Liver (tissue), 9 donors: ENCODE data around the gene LRRC71. TPM values are rescaled to one million over a fixed set of nuclear protein-coding genes. Genes with fewer than 3 reads are reported as not detected.

ENCODE experiments used
- DNase-seq: peaks from one replicate; pipeline ENCODE4 v3.0.0-alpha.2; 2017; ENCODE audit warnings: low spot score
- H3K27ac ChIP-seq, 2 donors: one replicate each; pipeline ENCODE4 v1.7.0; 2013; ENCODE audit warnings: inconsistent platforms in 2 of 2, low read length in 2 of 2, control low read depth in 1 of 2, low read depth in 1 of 2, mild to moderate bottlenecking in 1 of 2
- H3K27me3 ChIP-seq, 4 donors: one replicate each; pipeline versions ENCODE4 v1.6.1 to v1.7.0; 2013; ENCODE audit warnings: low read length in 3 of 4, inconsistent platforms in 1 of 4, mild to moderate bottlenecking in 1 of 4, moderate library complexity in 1 of 4; ENCODE audit not compliant: control insufficient read depth in 4 of 4, insufficient read depth in 4 of 4
- H3K36me3 ChIP-seq, 4 donors: one replicate each; pipeline versions ENCODE4 v1.6.1 to v1.7.0; 2013; ENCODE audit warnings: low read length in 3 of 4, mild to moderate bottlenecking in 3 of 4, low read depth in 1 of 4, moderate library complexity in 1 of 4; ENCODE audit not compliant: control insufficient read depth in 4 of 4, insufficient read depth in 3 of 4
- H3K4me1 ChIP-seq, 4 donors: one replicate each; pipeline versions ENCODE4 v1.6.1 to v1.7.0; 2013; ENCODE audit warnings: low read length in 3 of 4, mild to moderate bottlenecking in 3 of 4, moderate library complexity in 1 of 4; ENCODE audit not compliant: control insufficient read depth in 4 of 4, insufficient read depth in 4 of 4
- H3K4me3 ChIP-seq, 3 donors: one replicate each; pipeline versions ENCODE4 v1.6.1 to v1.7.0; 2013; ENCODE audit warnings: low read length in 3 of 3, control low read depth in 1 of 3, low read depth in 1 of 3, mild to moderate bottlenecking in 1 of 3
- H3K9ac ChIP-seq, 2 donors: one replicate each; pipeline ENCODE4 v1.7.0; 2013; ENCODE audit warnings: low read length in 2 of 2, mild to moderate bottlenecking in 2 of 2, moderate library complexity in 2 of 2, control low read depth in 1 of 2, low read depth in 1 of 2
- H3K9me3 ChIP-seq, 4 donors: one replicate each; pipeline versions ENCODE4 v1.6.1 to v1.7.0; 2013; ENCODE audit warnings: low read length in 3 of 4; ENCODE audit not compliant: control insufficient read depth in 4 of 4
- ATF3 ChIP-seq: IDR thresholded peaks from 2 replicates; pipeline ENCODE4 v1.6.1; 2016; ENCODE audit warnings: antibody characterized with exemption
- CTCF ChIP-seq: fragments of 150-350 bp; IDR thresholded peaks from 2 replicates; pipeline ENCODE4 v1.5.1; 2017; ENCODE audit warnings: improper control_type of control experiment, low read depth, low read length; ENCODE audit not compliant: missing input control
- EGR1 ChIP-seq, 2 donors: IDR thresholded peaks; 2 replicates each; pipeline ENCODE4 v1.6.1; 2016 to 2018; ENCODE audit warnings: antibody characterized with exemption in 2 of 2, low read depth in 2 of 2
- FOXA1 ChIP-seq: IDR thresholded peaks from 2 replicates; pipeline ENCODE4 v1.6.1; 2016; ENCODE audit warnings: antibody characterized with exemption
- GABPA ChIP-seq, 2 donors: IDR thresholded peaks in 1 of 2; conservative IDR thresholded peaks in 1 of 2; 2 replicates each; pipeline ENCODE4 v1.6.1; 2016; ENCODE audit warnings: antibody characterized with exemption in 2 of 2, mild to moderate bottlenecking in 1 of 2, moderate library complexity in 1 of 2
- HNF4A ChIP-seq, 2 donors: conservative IDR thresholded peaks; 2 replicates each; pipeline ENCODE4 v1.6.1; 2016; ENCODE audit warnings: antibody characterized with exemption in 2 of 2, mild to moderate bottlenecking in 2 of 2
- HNF4G ChIP-seq: IDR thresholded peaks from 2 replicates; pipeline ENCODE4 v1.6.1; 2016; ENCODE audit warnings: antibody characterized with exemption
- JUND ChIP-seq, 2 donors: IDR thresholded peaks; 2 replicates each; pipeline ENCODE4 v1.6.1; 2016; ENCODE audit warnings: antibody characterized with exemption in 2 of 2
- NR2F2 ChIP-seq: IDR thresholded peaks from 2 replicates; pipeline ENCODE4 v1.6.1; 2016; ENCODE audit warnings: antibody characterized with exemption
- RAD21 ChIP-seq, 2 donors: IDR thresholded peaks; 2 replicates each; pipeline ENCODE4 v1.6.1; 2016; ENCODE audit warnings: antibody characterized with exemption in 2 of 2, mild to moderate bottlenecking in 2 of 2
- REST ChIP-seq: IDR thresholded peaks from 2 replicates; pipeline ENCODE4 v1.6.1; 2016; ENCODE audit warnings: antibody characterized with exemption, mild to moderate bottlenecking
- RXRA ChIP-seq, 2 donors: IDR thresholded peaks; 2 replicates each; pipeline ENCODE4 v1.6.1; 2017 to 2018; ENCODE audit warnings: antibody characterized with exemption in 2 of 2, mild to moderate bottlenecking in 1 of 2
- SP1 ChIP-seq: IDR thresholded peaks from 2 replicates; pipeline ENCODE4 v1.6.1; 2018; ENCODE audit warnings: antibody characterized with exemption, mild to moderate bottlenecking
- WGBS: extraction: QIAGEN DNeasy Blood & Tissue Kit; methylation state at CpG from one replicate; pipeline ENCODE4 v1.1.7; 2013; 5-methylcytosine and 5-hydroxymethylcytosine counted together
- polyA plus RNA-seq, 2 donors: library from polyadenylated mRNA; stranded (reverse) in 1 of 2; unstranded in 1 of 2; fragments of 200-250 nt in 1 of 2; fragments of >200 nt in 1 of 2; fragmentation: Nextera tagmentation in 1 of 2; extraction: Ambion mirVana in 1 of 2; gene quantifications; one replicate each; pipeline versions ENCODE4 v1.2.1 to v1.2.3, GENCODE V29; 2013 to 2015
- total RNA-seq, 2 donors: library from RNA; depleted of rRNA; stranded (reverse); fragments of >200 nt; gene quantifications; one replicate each; pipeline ENCODE4 v1.2.3, GENCODE V29; 2014
- TF ChIP-seq, protein P1 (sequence below): IDR thresholded peaks from 2 replicates; pipeline ENCODE4 v1.6.1; 2016; ENCODE audit warnings: antibody characterized with exemption
- TF ChIP-seq, protein P2 (sequence below): IDR thresholded peaks from 2 replicates; pipeline ENCODE4 v1.6.1; 2016; ENCODE audit warnings: antibody characterized with exemption
- donor health status: healthy.
- donor health status: healthy.
- donor health status: healthy.
- donor health status: healthy.
- donor health status: healthy.

The LRRC71 gene
- total and polyA plus RNA-seq, 4 donors: 0.10 TPM; not detected in 3

DNA sequence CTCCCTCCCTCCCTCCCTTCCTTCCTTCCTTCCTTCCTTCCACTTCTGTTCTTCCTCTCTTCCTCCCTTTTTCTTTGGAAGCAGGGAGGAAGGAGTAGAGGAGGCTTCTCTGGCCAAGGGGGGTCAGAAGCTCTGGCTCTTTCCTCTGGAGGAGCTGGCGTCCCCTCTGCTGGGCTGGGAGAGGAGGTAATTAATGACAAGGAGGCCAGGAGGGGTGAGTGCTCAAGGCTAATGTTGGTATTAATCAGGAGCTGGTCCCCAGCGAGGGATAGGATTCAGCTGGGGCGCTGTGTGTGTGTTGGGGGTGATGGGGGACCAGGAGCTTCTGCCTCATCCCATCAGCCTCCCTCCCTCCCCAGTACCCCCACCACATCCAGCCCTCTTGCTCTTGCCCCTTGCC is 33.1 kb upstream of the LRRC71 start (continued):
- TF ChIP-seq, protein P1, sequence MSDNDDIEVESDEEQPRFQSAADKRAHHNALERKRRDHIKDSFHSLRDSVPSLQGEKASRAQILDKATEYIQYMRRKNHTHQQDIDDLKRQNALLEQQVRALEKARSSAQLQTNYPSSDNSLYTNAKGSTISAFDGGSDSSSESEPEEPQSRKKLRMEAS: no peak

DNA sequence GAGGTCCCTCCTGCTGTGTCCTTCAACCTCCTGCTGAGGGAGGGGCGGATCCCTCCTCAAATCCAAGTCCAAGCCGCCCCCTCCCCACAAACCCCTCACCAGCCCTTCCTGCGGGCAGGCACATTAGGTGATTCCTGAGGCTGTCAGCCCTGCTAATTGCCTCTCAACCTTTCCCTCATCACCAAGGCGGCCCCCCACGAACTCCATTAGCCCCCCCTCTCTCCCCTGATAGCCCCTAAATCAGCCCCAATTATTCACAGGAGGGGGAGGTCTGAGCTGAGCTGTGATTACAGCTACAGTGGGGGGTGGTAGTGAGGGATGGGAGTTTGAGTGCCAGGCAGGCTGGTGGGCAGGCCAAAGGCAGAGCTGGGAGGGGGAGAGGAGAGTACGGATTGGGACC is 32.7 kb upstream of the LRRC71 start:
- TF ChIP-seq RXRA (IDR thresholded peaks at IDR 0.05) (no peak), HNF4G (no peak), HNF4A (conservative IDR thresholded peaks at IDR 0.05) (no peak), EGR1 (IDR thresholded peaks at IDR 0.05; ENCODE audit: low read depth in 2 of 2) (no peak), SP1 (no peak), JUND (IDR thresholded peaks at IDR 0.05) (no peak), RAD21 (IDR thresholded peaks at IDR 0.05) (no peak), REST (no peak), NR2F2 (no peak), GABPA (IDR thresholded peaks at IDR 0.05 in 1 of 2, conservative IDR thresholded peaks at IDR 0.05 in 1 of 2) (no peak), ATF3 (no peak), FOXA1 (no peak)
- TF ChIP-seq, protein P1: no peak
- TF ChIP-seq, protein P2, sequence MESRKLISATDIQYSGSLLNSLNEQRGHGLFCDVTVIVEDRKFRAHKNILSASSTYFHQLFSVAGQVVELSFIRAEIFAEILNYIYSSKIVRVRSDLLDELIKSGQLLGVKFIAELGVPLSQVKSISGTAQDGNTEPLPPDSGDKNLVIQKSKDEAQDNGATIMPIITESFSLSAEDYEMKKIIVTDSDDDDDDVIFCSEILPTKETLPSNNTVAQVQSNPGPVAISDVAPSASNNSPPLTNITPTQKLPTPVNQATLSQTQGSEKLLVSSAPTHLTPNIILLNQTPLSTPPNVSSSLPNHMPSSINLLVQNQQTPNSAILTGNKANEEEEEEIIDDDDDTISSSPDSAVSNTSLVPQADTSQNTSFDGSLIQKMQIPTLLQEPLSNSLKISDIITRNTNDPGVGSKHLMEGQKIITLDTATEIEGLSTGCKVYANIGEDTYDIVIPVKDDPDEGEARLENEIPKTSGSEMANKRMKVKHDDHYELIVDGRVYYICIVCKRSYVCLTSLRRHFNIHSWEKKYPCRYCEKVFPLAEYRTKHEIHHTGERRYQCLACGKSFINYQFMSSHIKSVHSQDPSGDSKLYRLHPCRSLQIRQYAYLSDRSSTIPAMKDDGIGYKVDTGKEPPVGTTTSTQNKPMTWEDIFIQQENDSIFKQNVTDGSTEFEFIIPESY: no peak
- DNase-seq: no peak
- Histone ChIP-seq H3K9ac (no peak overlapping the region), H3K27me3 (peaks cover 0 to 2% (median 0%) of the 10 kb centered on the region in 4 donors), H3K9me3 (no peaks in the 10 kb centered on the region), H3K4me1 (peaks cover 0 to 8% (median 7%) of the 10 kb centered on the region in 4 donors), H3K4me3 (no peak overlapping the region), H3K27ac (no peak overlapping the region), H3K36me3 (no peaks in the 10 kb centered on the region)
- WGBS: 31% methylated on average over 6 of the region's 6 CpGs

DNA sequence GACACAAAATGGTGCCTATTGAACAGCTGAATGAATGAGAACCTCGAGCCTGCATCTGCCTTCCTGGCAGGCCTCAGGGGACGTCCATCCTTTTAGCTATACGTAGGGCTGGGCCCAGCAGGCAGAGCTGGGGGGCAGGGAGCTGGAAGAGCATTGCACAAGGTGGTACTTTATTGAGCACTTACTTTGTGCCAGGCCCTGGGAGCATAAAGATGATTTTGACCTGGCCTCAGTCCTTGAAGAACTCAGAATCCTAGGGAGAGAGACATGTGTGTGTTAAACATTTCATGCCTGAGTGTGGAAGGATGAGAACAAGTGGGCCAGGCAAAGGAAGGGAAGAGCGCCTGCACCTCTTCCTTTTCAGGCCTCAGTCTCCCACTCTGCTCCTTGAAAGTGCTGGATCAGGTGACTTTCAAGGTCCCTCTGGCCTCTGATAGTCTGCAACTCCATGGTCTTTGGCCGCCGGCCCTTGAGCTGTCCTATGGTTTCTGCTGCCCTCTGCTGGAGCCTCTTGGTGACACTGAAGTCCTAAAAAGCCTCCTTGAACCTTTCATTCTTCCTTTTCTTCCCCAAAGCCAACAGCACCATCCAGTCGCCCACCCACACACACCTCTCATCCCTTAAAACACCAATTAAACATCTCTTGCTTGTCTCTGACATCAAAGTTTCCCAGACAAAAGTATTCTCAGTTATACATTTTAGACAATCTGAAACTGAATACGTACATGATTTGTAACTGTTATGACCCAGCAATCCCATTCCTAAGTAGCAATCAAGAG is 30.4 kb upstream of the LRRC71 start:
- no peak overlapping the region for H3K4me3 ChIP-seq
- no peaks in the 10 kb centered on the region for H3K9me3 ChIP-seq
- H3K9ac ChIP-seq: no peak overlapping the region
- peak; percentile 88 for DNase-seq
- H3K4me1 ChIP-seq: peaks cover 0 to 11% (median 7%) of the 10 kb centered on the region in 4 donors
- no peaks in the 10 kb centered on the region for H3K36me3 ChIP-seq
- peaks cover 0 to 6% (median 2%) of the 10 kb centered on the region in 4 donors for H3K27me3 ChIP-seq
- TF ChIP-seq HNF4A (conservative IDR thresholded peaks at IDR 0.05): peak in 1 of 2 donors; percentile 16
- peak; percentile 87 to 91 for TF ChIP-seq RAD21 (IDR thresholded peaks at IDR 0.05)
- TF ChIP-seq HNF4G: no peak
- TF ChIP-seq CTCF: peak; percentile 74
- WGBS: 41% methylated on average over 8 of the region's 8 CpGs
- no peak overlapping the region for H3K27ac ChIP-seq
